Measurements from ENCODE around the gene CTDNEP1.

DNA sequence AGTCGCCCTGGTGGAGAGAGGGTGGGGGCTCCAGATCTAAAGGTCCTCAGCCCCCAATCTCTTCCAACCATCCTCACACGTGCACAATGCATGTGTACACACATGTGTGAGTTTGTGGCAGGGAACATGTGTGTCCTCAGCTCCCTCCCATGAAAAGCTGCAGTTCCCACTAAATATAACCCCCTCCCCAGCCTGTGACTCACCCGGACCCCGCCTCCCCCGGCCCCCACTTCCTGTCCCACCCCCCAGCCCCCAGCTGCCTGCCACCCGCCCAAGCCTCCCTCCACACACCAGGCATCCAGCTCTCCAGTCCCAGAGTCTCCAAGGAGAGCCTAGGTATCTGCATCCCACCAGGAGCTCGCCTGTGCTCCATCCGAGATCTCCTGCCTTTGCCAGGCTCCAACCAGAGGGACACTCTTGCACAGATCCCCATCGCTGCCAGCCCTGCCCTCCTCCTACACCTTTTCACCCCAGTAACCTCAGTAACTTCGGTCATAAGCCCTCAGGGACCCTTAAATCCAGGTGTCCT, 35.8 kb downstream of the CTDNEP1 start:
- TF ChIP-seq EZH2 (IDR thresholded peaks at IDR 0.05; ENCODE audit: borderline replicate concordance, low read depth, low read length, severe bottlenecking) = no peak
- TF ChIP-seq, protein P1, sequence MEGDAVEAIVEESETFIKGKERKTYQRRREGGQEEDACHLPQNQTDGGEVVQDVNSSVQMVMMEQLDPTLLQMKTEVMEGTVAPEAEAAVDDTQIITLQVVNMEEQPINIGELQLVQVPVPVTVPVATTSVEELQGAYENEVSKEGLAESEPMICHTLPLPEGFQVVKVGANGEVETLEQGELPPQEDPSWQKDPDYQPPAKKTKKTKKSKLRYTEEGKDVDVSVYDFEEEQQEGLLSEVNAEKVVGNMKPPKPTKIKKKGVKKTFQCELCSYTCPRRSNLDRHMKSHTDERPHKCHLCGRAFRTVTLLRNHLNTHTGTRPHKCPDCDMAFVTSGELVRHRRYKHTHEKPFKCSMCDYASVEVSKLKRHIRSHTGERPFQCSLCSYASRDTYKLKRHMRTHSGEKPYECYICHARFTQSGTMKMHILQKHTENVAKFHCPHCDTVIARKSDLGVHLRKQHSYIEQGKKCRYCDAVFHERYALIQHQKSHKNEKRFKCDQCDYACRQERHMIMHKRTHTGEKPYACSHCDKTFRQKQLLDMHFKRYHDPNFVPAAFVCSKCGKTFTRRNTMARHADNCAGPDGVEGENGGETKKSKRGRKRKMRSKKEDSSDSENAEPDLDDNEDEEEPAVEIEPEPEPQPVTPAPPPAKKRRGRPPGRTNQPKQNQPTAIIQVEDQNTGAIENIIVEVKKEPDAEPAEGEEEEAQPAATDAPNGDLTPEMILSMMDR (IDR thresholded peaks at IDR 0.05; ENCODE audit: borderline replicate concordance, extremely low read depth, low read length, poor library complexity, severe bottlenecking) = no peak

Measured in DND-41 (cell line).